Measurements from ENCODE around the gene GPR107.
A peak's percentile ranks its signal among the peaks of the same experiment; 100 is the strongest.

GPR107 gene

GRCh38 chr9:130167927-130168326 lies 114.2 kb downstream of the GPR107 start:
- DNase-seq: no peak

GRCh38 chr9:130171226-130172148 lies 117.8 kb downstream of the GPR107 start:
- no peak for DNase-seq

- peak; percentile 70 for DNase-seq
Measured at GRCh38 chr9:130172161-130172857, 118.6 kb downstream of the GPR107 start, which contains the start of gene NCS1. TSS of gene NCS1 (plus strand) at chr9:130172404. CDS start at chr9:130172664, 260 bp downstream.

GRCh38 chr9:130172858-130173665 lies 119.4 kb downstream of the GPR107 start:
- DNase-seq: peak; percentile 74

- no peak for DNase-seq
Measured at GRCh38 chr9:130173666-130173983, 119.9 kb downstream of the GPR107 start.

GRCh38 chr9:130174025-130174424 lies 120.3 kb downstream of the GPR107 start:
- DNase-seq: no peak

- DNase-seq: no peak
Measured at GRCh38 chr9:130174920-130175321, 121.2 kb downstream of the GPR107 start.

GRCh38 chr9:130175355-130175754 lies 121.6 kb downstream of the GPR107 start:
- DNase-seq: no peak

- DNase-seq: no peak
Measured at GRCh38 chr9:130176760-130177159, 123.1 kb downstream of the GPR107 start.

- DNase-seq: no peak
Measured at GRCh38 chr9:130177898-130178805, 124.4 kb downstream of the GPR107 start.

- no peak for DNase-seq
Measured at GRCh38 chr9:130179331-130179907, 125.7 kb downstream of the GPR107 start.

- DNase-seq: no peak
Measured at GRCh38 chr9:130180516-130180915, 126.8 kb downstream of the GPR107 start.

GRCh38 chr9:130181678-130182380 lies 128.1 kb downstream of the GPR107 start:
- no peak for DNase-seq

GRCh38 chr9:130182381-130182909 lies 128.7 kb downstream of the GPR107 start:
- no peak for DNase-seq

GRCh38 chr9:130183133-130183762 lies 129.5 kb downstream of the GPR107 start:
- DNase-seq: no peak

- DNase-seq: no peak
Measured at GRCh38 chr9:130185017-130185416, 131.3 kb downstream of the GPR107 start.

- DNase-seq: no peak
Measured at GRCh38 chr9:130185490-130186031, 131.9 kb downstream of the GPR107 start.

- DNase-seq: peak; percentile 11
Measured at GRCh38 chr9:130186051-130186450, 132.3 kb downstream of the GPR107 start.

- DNase-seq: peak; percentile 13
Measured at GRCh38 chr9:130186839-130187522, 133.3 kb downstream of the GPR107 start.

GRCh38 chr9:130187523-130187846 lies 133.8 kb downstream of the GPR107 start:
- no peak for DNase-seq

Data from activated CD8-positive, alpha-beta memory T cell treated with anti-CD3 and anti-CD28 coated beads, Interleukin-2, amount 50 U/mL, for 4 hours (primary cell).